ENCODE results near the gene EEF1B2. TPM values are rescaled to one million over a fixed set of nuclear protein-coding genes. Genes with fewer than 3 reads are reported as not detected.

Gene EEF1B2
- total RNA-seq (455 and 503 TPM in 2 replicates), polyA plus RNA-seq (284 and 305 TPM in 2 replicates)

- Histone ChIP-seq H2AFZ (peak within 1 kb of the TSS; percentile 64), H3K79me2 (peaks cover 70% of the 10 kb centered on the region), H3K27ac (peak within 1 kb of the TSS; percentile 94), H3K9me2 (replicated peaks; ENCODE audit: insufficient read depth) (no peaks in the 10 kb centered on the region), H3K36me3 (replicated peaks; ENCODE audit: insufficient read depth, low read depth) (peaks cover 3% of the 10 kb centered on the region), H3K4me2 (peak within 1 kb of the TSS; percentile 90), H3K9me3 (ENCODE audit: low read depth) (no peaks in the 10 kb centered on the region), H3K27me3 (no peaks in the 10 kb centered on the region), H3K4me3 (peak within 1 kb of the TSS; percentile 94), H3K4me1 (ENCODE audit: insufficient read depth) (peaks cover 10% of the 10 kb centered on the region), H4K20me1 (ENCODE audit: insufficient read depth, poor library complexity, severe bottlenecking) (peaks cover 11% of the 10 kb centered on the region)
- WGBS (ENCODE audit: low lambda C conversion rate, missing lambda C conversion rate): under 1% methylated on average over 54 of the region's 64 CpGs
- peak; percentile 99 for DNase-seq (ENCODE audit: low spot score)
- TF ChIP-seq EZH2phosphoT487 (IDR thresholded peaks at IDR 0.05; ENCODE audit: low read depth, severe bottlenecking, unreplicated experiment) (no peak), EZH2 (IDR thresholded peaks at IDR 0.05; ENCODE audit: borderline replicate concordance) (no peak), CTCF (IDR thresholded peaks at IDR 0.05; ENCODE audit: poor library complexity) (no peak)
These were observed at the start of gene EEF1B2, which contains the start of gene NDUFS1 for GRCh38 chr2:206159346-206160124. EEF1B2 (plus strand) TSS chr2:206159895; CDS start chr2:206159980, 85 bp downstream. NDUFS1 (minus strand) TSS chr2:206159444; CDS start chr2:206153678, 5,766 bp downstream.

GRCh38 chr2:206112108-206112507, 47.6 kb upstream of the EEF1B2 start:
- Histone ChIP-seq H3K4me3 (no peak overlapping the region), H3K27me3 (no peaks in the 10 kb centered on the region), H3K36me3 (replicated peaks; ENCODE audit: insufficient read depth, low read depth) (no peaks in the 10 kb centered on the region), H3K4me2 (no peak overlapping the region), H3K79me2 (no peaks in the 10 kb centered on the region), H4K20me1 (ENCODE audit: insufficient read depth, poor library complexity, severe bottlenecking) (no peaks in the 10 kb centered on the region), H3K27ac (no peak overlapping the region), H2AFZ (no peak overlapping the region), H3K9me3 (ENCODE audit: low read depth) (no peaks in the 10 kb centered on the region), H3K4me1 (ENCODE audit: insufficient read depth) (no peaks in the 10 kb centered on the region), H3K9me2 (replicated peaks; ENCODE audit: insufficient read depth) (no peaks in the 10 kb centered on the region)
- no peak for TF ChIP-seq EZH2 (IDR thresholded peaks at IDR 0.05; ENCODE audit: borderline replicate concordance)
- no peak for TF ChIP-seq EZH2phosphoT487 (IDR thresholded peaks at IDR 0.05; ENCODE audit: low read depth, severe bottlenecking, unreplicated experiment)
- no peak for TF ChIP-seq CTCF (IDR thresholded peaks at IDR 0.05; ENCODE audit: poor library complexity)
- 94% methylated on average over 3 of the region's 3 CpGs for WGBS (ENCODE audit: low lambda C conversion rate, missing lambda C conversion rate)
- DNase-seq (ENCODE audit: low spot score): no peak

GRCh38 chr2:206112846-206113547, 46.7 kb upstream of the EEF1B2 start:
- TF ChIP-seq EZH2 (IDR thresholded peaks at IDR 0.05; ENCODE audit: borderline replicate concordance) (no peak), EZH2phosphoT487 (IDR thresholded peaks at IDR 0.05; ENCODE audit: low read depth, severe bottlenecking, unreplicated experiment) (no peak), CTCF (IDR thresholded peaks at IDR 0.05; ENCODE audit: poor library complexity) (no peak)
- 92% methylated on average over 7 of the region's 7 CpGs for WGBS (ENCODE audit: low lambda C conversion rate, missing lambda C conversion rate)

More at GRCh38 chr2:206112846-206113547, 46.7 kb upstream of the EEF1B2 start:
- no peak overlapping the region for H3K27ac ChIP-seq
- no peaks in the 10 kb centered on the region for H3K9me3 ChIP-seq (ENCODE audit: low read depth)
- no peaks in the 10 kb centered on the region for H3K9me2 ChIP-seq (replicated peaks; ENCODE audit: insufficient read depth)
- no peak for DNase-seq (ENCODE audit: low spot score)
- H3K79me2 ChIP-seq: no peaks in the 10 kb centered on the region
- H3K36me3 ChIP-seq (replicated peaks; ENCODE audit: insufficient read depth, low read depth): no peaks in the 10 kb centered on the region
- H3K4me2 ChIP-seq: no peak overlapping the region
- H3K4me1 ChIP-seq (ENCODE audit: insufficient read depth): no peaks in the 10 kb centered on the region
- H3K4me3 ChIP-seq: no peak overlapping the region
- H4K20me1 ChIP-seq (ENCODE audit: insufficient read depth, poor library complexity, severe bottlenecking): no peaks in the 10 kb centered on the region
- no peak overlapping the region for H2AFZ ChIP-seq
- H3K27me3 ChIP-seq: no peaks in the 10 kb centered on the region

All from hepatocyte (in vitro differentiated cells).